Right renal pelvis (tissue), 4 donors: Measurements from ENCODE around the gene ZNF17. TPM values are rescaled to one million over a fixed set of nuclear protein-coding genes. Genes with fewer than 3 reads are reported as not detected.

Experiments
- DNase-seq, 4 donors: peaks; one replicate each; pipeline ENCODE4 v3.0.0-alpha.2; 2013; ENCODE audit warnings: low read depth in 4 of 4, low spot score in 3 of 4, missing footprints in 1 of 4
- polyA plus RNA-seq, 4 donors: library from polyadenylated mRNA; unstranded; fragments of 120-200 nt; gene quantifications; one replicate each; pipeline ENCODE4 v1.2.1, GENCODE V29; 2013; ENCODE audit not compliant: insufficient read length in 4 of 4

The ZNF17 gene
- polyA plus RNA-seq, 4 donors: 9.6 to 13.7 (median 11.1) TPM

DNA sequence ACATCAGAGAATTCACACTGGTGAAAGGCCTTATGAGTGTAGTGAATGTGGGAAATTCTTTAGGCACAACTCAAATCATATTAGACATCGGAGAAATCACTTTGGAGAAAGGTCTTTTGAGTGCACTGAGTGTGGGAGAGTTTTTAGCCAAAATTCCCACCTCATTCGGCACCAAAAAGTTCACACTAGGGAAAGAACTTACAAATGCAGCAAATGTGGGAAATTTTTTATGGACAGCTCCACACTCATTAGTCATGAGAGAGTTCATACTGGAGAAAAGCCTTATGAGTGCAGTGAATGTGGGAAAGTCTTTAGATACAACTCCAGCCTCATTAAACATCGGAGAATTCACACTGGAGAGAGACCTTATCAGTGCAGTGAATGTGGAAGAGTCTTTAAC, 10.1 kb downstream of the ZNF17 start:
- no peak for DNase-seq

DNA sequence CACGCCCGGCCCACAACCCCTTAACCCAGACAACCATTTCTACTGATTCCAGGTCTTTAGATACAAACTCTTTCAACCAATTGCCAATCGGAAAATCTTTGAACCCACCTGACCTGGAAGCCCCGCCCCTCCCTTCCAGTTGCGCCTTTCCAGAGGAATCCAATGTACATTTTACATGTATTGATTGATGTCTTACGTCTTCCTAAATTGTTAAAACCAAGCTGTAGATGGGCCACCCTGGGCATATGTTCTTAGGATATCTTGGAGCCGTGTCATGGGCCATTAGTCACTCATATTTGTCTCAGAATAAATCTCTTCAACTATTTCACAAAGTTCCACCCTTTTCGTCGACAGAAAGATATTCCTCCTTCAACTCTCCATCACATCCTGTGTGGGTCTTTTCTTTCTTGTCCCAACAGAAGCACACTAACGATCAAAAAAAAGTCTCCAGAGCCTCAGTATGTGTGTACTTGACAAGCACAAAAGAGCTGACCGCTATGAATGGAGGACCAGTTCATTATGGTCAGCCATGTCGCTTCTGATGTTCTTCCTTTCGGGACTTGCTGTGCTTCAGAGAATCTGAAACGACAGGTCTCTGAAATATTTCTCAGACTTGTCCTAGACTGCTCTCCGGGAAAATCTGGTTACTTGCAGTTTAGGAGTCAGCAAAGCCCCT, 23.6 kb downstream of the ZNF17 start:
- peak in 1 of 4 donors; percentile 3 for DNase-seq

DNA sequence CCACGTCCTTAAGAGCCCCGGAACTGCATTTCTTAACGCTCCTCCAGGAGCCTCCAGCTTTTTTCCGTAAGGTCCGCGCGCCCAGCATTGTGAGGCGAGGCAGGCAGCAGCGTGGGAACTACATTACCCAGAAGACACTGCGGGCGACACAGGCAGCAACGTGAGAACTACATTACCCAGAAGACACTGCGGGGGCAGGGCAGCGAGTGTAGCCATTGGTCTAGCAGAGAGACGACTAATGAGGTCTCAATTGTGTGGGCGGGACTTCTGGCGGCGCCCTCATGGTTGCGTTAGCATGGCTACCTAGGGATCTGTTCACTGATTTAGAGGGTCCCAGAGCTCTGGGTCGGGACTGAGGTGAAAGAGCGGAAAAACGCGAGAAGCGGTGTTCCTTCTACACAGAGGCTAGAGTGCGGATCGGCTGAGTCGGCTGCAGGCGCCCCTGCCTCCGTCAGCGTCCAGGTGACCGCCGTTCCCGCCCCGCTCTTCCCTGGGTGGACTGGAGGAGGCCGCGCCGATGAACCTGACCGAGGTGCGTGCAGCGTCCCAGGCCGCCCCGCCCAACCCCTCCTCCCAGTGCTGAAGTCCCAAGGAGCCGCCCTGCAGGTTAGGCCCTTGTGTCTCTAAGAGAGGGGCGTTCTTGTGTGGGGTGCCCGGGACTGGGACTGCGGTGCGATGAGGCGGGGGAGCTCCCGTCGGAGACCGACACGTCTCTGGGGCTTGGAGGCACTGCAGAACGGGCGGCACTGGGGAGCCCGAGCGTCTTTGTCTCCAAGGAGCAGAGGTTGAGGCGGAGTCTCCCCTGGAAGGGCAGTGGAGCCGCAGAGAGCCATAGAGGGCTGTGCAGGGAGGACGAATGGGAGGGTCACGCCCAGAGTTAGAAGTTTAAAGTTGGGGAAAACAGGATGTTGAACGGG, 24.4 kb downstream of the ZNF17 start, which contains the start of gene ZNF749:
Gene ZNF749 (plus strand): TSS at position 264 of the 917 bp plus-strand sequence. CDS start 254 bp downstream, at position 518.
- peak; percentile 95 to 98 (median 98) for DNase-seq

DNA sequence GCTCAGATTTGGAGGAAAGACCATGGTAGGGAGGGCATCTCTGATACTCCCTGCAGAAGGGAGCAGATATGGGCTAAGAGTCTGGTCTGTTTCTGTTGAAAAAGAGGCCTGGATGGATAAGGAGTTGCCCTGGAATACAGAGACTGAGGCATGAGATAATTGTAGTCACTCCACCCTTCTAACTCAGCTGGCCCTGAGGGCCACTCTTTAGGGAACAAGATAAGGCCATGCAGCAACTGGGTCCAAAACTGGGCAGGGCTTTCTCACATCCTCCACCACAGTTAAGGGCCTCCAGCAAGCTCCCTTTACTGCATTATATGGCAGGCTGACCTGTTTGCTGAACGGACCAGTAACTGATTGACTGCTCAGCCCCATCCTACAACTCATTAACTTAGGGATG, 25.5 kb downstream of the ZNF17 start:
- DNase-seq: no peak

DNA sequence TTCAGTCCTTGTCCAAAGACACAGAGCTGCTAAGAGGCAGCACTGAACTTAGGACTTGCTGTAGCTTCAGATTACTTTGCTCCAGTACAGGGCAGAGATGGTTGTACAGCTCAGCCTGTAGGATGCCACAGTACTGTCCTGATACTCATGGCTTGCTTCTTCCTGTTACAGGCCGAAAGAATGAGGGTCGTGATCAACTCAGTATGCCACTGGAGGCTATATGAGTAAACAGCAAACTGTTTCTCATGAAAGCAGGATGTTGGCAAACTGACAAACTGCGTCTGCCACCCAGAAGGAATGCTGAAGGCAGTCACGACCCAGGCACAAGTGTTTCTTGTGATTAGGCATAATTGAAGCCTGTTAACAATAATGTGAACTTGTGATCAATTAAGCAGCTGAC, 27.0 kb downstream of the ZNF17 start:
- DNase-seq: no peak

DNA sequence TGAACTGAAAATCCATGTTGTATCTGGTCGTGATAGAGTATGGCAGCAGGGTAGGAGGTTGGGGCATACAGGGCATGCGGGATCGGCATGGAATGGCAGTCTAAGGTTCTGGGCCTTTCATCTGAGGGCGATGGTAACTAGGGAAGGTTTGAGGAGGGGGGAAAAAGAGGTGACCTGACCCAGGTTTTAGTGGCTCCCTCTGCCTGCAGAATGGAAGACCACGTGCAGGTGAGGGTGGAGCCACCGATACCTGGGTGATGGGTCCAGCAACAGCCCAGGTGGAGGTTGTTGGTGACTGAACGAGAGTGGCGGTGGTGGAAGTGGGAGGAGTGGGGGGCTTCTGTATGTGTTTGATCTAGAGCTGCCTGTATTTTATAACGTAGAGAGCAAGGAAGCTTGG, 28.0 kb downstream of the ZNF17 start:
- no peak for DNase-seq

DNA sequence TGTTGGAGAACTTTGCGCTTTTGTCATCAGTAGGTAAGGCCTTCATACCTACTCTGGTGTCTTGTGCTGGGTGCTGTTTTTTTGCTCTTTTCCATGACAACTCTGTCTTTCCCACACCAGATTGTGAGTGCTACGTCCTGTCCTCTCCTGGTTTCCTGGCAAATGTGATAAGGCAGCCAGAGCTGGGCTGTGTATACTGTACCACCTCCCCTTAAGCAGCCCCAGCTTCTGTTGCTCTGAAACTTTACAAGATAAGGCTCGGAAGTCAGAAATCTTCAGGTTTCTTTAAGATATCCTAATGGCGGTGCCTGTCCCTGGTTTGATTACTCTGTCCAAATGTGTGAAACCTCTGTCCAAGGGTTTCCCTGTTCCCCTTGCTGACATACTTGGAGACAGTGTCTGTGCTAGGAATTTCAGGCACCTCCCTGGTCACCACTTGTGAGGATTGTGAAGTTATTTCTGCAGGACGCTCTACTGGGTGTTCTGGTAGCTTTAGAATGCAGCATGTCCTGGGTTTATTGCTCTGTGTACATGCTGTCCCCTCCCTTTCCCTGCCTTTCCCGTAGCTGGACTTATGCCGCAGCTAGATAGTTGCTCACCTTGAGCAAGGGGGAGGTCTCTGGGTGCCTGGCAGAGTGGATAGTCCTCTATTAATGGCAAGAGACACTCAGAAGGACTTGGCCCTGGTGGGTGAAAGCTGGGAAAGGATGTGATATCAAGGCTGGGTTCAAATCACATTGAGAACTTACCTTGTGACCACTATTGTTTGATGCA, 31.2 kb downstream of the ZNF17 start:
- DNase-seq: no peak

DNA sequence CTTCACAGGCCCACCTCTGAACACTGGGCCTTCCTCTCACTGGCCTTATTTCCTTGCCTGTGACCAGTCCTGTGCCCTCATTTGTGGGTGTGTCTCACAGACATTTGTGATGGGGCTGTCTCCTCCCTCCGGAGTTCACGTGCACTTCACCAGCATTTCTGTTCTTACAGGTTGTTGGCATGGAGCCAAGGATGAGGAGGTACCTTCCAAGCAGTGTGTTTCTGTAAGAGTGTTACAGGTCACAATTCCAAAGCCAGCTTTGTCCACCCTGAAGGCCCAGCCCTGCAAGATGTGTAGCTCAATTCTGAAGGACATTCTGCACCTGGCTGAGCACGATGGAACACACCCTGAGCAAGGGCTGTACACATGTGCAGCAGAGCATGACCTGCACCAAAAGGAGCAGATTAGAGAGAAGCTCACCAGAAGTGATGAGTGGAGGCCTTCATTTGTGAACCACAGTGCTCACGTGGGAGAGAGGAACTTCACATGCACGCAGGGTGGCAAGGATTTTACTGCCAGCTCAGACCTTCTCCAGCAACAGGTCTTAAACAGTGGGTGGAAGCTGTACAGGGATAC, 32.2 kb downstream of the ZNF17 start:
- DNase-seq: no peak

DNA sequence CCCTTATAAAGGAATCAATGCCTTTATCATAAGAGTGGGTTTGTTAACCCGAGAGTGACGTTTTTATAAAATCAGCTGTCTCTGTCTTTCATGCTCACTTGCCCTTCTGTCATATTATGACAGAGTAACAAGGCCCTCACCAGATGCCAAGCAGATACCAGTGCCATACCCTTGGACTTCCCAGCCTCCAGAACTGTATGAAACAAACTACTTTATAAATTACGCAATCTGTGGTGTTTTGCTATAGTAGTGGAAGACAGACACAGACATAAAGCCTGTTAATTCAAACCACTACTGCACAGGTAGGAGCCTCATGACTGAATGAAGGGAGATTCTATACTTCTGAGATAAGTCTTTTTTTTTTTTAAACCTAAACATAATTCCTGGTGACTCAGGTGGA, 41.3 kb downstream of the ZNF17 start:
- no peak for DNase-seq

DNA sequence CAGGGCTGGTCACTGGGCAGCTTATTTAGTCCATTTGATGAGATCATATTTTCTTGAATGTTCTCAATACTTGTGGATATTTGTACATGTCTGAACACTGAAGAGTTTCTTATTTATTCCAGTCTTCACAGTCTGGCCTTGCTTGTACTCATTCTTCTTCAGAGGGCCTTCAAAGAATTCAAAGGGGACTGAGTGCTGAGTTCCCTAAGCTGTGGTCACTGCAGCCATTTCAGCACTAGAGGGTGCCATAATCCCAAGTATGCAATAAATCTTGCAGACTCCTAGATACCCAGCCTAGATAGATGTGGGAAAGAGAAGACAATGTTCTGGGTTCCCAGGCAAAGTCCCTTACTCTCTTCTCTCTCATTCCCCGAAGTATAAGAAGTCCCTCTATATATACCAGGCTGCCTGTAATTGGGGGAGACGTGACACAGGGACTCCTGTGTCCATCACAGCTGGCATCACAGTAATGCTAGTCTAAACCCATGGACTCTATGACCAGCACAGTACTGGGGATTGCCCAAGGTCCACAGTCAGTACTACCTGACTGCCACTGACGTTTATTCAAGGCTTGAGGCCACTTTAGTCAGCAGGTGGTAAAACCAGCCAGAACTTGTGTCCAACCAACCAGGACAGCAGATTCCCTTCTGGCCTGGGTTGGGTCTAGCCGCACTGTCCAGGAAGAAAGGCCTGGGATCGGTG, 54.9 kb downstream of the ZNF17 start:
- DNase-seq: no peak

DNA sequence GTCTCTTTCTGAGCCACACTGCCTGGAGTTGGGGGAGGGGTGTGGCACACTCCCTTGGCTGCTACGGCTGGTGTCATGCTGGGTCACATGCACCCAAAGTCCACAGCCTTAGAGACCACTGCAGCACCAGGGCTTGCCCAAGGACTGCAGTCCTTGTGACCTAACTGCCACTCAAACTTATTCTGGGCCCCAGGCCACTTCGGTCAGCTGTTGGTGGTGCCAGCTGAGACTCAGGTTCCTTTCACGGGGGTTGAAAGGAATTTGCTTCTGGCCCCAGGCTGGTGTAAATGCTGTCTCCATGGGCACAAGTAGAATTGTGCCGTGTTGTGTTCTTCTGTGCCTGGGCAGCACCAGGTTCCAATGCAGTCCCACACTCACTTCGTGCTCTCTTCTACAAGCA, 55.5 kb downstream of the ZNF17 start:
- no peak for DNase-seq

Other genes starting within 250 kb of the ZNF17 start
- not detected for gene DUXA, start 243.7 kb upstream of the ZNF17 start, polyA plus RNA-seq
- gene ZNF264, start 219.7 kb upstream of the ZNF17 start, polyA plus RNA-seq: 10 to 100 TPM; 18.0 to 23.1 (median 19.8) TPM
- 1 to 10 TPM; 1.3 to 5.1 (median 2.2) TPM for gene AURKC, start 180.1 kb upstream of the ZNF17 start, polyA plus RNA-seq
- gene ZNF805, start 170.5 kb upstream of the ZNF17 start, polyA plus RNA-seq: 1 to 10 TPM; 4.7 to 5.5 (median 5.1) TPM
- 1 to 10 TPM; 1.5 to 2.6 (median 2.6) TPM for gene ZNF460, start 130.7 kb upstream of the ZNF17 start, polyA plus RNA-seq
- 1 to 10 TPM; 7.9 to 9.1 (median 8.6) TPM for gene ZNF543, start 90.7 kb upstream of the ZNF17 start, polyA plus RNA-seq
- 10 to 100 TPM; 14.7 to 19.4 (median 18.2) TPM for gene ZNF304, start 59.9 kb upstream of the ZNF17 start, polyA plus RNA-seq
- 10 to 100 TPM; 16.5 to 18.9 (median 17.8) TPM for gene TRAPPC2B, start 47.6 kb upstream of the ZNF17 start, polyA plus RNA-seq
- 1 to 10 TPM; 4.5 to 6.9 (median 5.6) TPM for gene ZNF547, start 47.6 kb upstream of the ZNF17 start, polyA plus RNA-seq
- 10 to 100 TPM; 18.0 to 22.4 (median 21.1) TPM for gene ZNF548, start 21.3 kb upstream of the ZNF17 start, polyA plus RNA-seq
- 10 to 100 TPM; 10.1 to 15.8 (median 12.6) TPM for gene ZNF749, start 24.2 kb downstream of the ZNF17 start, polyA plus RNA-seq
- gene VN1R1, start 46.0 kb downstream of the ZNF17 start, polyA plus RNA-seq: 1 to 10 TPM; 2.5 to 4.2 (median 3.2) TPM
- 10 to 100 TPM; 18.6 to 25.4 (median 22.1) TPM for gene ZNF772, start 66.4 kb downstream of the ZNF17 start, polyA plus RNA-seq
- 10 to 100 TPM; 17.4 to 24.3 (median 20.8) TPM for gene ZNF419, start 76.6 kb downstream of the ZNF17 start, polyA plus RNA-seq
- gene ZNF773, start 88.8 kb downstream of the ZNF17 start, polyA plus RNA-seq: 10 to 100 TPM; 11.3 to 13.0 (median 11.6) TPM
- gene ZNF549, start 116.2 kb downstream of the ZNF17 start, polyA plus RNA-seq: 10 to 100 TPM; 12.5 to 14.7 (median 13.5) TPM
- gene ZNF550, start 148.7 kb downstream of the ZNF17 start, polyA plus RNA-seq: 10 to 100 TPM; 20.6 to 25.9 (median 22.2) TPM
- gene ZNF416, start 167.8 kb downstream of the ZNF17 start, polyA plus RNA-seq: 1 to 10 TPM; 7.8 to 9.8 (median 9.5) TPM
- 10 to 100 TPM; 16.3 to 21.1 (median 18.8) TPM for gene ZIK1, start 173.0 kb downstream of the ZNF17 start, polyA plus RNA-seq
- 1 to 10 TPM; 4.3 to 5.3 (median 5.1) TPM for gene ZNF530, start 188.7 kb downstream of the ZNF17 start, polyA plus RNA-seq
- 10 to 100 TPM; 25.6 to 28.3 (median 26.8) TPM for gene ZNF134, start 203.1 kb downstream of the ZNF17 start, polyA plus RNA-seq
- 10 to 100 TPM; 26.8 to 49.0 (median 34.0) TPM for gene ZNF211, start 222.0 kb downstream of the ZNF17 start, polyA plus RNA-seq